Skin of body (tissue), 2 donors: Measurements from ENCODE around the gene C21orf58. TPM values are rescaled to one million over a fixed set of nuclear protein-coding genes. Genes with fewer than 3 reads are reported as not detected.

Source experiments
- DNase-seq: peaks from one replicate; lab custom pipeline; 2025; lab: John Stamatoyannopoulos, UW
- total RNA-seq: library from RNA; depleted of rRNA; stranded (reverse); fragments of >200 nt; gene quantifications from one replicate; pipeline ENCODE4 v1.2.3, GENCODE V29; 2014

The C21orf58 gene
- total RNA-seq, 1 donor from 2014 or later: 4.1 TPM

- no peak for DNase-seq
Observed at GRCh38 chr21:46354046-46354445, 30.4 kb upstream of the C21orf58 start.

- no peak for DNase-seq
Observed at GRCh38 chr21:46352913-46353312, 29.2 kb upstream of the C21orf58 start.

DNA sequence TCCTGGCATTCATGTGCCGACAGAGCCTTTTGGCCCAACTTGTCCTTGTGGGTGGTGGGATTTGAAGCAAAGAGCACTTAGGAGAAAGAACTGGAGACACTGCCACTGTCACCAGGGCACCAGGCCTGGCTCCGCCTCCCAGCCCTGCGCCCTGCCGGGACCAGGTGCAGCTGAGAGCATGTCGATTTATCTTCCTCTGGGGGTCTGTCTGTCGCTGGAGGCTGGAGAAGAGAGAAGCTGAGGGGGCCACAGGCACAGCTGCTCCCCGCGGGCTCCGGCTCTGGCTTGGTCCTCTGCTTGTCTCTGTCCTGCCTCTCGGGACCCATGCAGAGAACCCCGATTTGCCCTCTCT lies 28.5 kb upstream of the C21orf58 start:
- no peak for DNase-seq

GRCh38 chr21:46351476-46352163 lies 27.9 kb upstream of the C21orf58 start:
- DNase-seq: no peak

DNA sequence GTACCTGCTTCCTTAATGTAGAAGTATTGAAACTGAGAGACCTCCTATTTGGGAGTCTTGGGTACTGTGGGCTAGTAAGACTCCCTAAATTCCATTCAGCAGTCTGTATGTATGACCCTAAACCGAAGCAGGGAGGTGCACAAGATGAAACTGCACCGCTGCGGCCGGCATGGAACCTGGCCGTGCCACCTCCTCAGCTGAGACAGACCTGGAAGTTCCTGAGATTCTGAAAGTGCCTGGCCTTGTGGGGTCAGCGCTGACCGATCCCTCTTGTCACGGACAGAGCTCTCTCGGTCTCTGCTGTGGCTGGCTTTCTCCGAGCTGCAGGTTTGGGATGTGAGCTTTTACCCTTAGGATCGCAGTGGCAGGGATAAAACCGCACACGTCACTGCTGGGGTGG lies 27.3 kb upstream of the C21orf58 start:
- DNase-seq: no peak

DNA sequence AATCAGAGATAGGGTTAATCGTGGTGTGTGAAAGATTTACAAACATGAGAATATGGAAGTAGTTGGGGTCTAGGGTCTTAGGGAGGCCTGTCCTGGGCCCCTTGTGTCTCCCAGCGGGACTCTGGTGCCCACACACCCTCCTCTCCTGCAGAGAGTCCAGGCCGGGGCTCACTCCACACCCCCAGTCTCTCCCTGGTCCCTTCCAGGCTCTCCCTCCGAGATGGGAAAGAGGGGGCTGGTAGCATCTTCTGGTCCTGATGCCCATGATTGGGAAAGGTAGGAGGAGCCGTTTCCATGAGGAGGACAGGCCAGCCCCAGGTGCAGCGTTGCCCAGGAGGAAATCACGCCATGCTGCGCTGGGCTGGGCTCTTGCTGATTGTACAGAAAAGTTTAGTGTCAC lies 26.9 kb upstream of the C21orf58 start:
- no peak for DNase-seq

GRCh38 chr21:46349134-46349760 lies 25.6 kb upstream of the C21orf58 start:
- no peak for DNase-seq

DNA sequence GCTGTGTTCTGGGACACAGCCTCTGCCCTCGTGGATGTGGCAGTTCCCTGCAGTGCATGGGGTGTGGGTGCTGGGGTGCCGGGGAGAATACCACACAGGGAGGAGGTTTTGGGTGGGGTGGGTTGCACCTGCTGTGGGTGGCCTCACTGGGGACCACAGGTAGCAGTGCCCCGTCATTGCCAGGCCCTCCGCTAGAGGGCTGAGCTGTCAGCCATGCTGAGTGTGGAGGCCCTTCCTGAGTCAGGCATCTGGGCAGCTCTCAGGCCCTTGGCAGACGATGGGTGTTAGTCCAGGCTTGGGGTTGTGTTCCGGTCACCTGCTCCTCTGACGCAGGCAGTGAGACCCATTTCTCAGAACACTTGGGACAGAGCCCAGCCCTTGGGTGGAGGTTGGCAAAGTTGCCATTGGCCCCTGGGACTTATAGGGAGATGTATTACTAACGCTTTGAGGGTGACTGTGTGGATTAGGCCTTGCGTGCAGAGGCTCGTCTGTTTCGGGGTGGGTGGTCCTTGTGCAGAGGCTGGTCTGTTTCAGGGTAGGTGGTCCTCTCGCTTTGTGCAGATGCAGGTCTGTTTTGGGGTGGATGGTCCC lies 24.2 kb upstream of the C21orf58 start:
- DNase-seq: no peak

- DNase-seq: no peak
Observed at GRCh38 chr21:46347203-46347550, 23.5 kb upstream of the C21orf58 start.

GRCh38 chr21:46346296-46347202 lies 22.9 kb upstream of the C21orf58 start:
- no peak for DNase-seq

DNA sequence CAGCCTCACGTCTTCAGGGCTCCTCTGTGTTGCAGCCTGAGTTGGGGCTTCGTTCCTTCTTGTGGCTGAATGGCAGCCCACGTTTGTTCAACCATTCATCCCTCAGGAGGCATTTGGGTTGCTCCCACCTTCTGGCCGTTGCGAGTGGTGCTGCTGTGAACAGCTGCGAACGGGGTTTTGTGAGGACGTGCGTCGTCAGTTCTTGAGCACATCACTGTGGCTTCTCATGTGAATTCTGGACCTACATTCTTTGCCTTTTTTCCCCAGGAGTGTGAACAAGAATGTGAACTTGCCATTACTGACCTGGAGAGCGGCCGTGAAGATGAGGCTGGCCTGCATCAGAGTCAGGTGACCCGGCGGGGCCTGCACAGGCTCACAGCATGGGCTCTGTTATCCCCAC lies 22.2 kb upstream of the C21orf58 start:
- DNase-seq: no peak

DNA sequence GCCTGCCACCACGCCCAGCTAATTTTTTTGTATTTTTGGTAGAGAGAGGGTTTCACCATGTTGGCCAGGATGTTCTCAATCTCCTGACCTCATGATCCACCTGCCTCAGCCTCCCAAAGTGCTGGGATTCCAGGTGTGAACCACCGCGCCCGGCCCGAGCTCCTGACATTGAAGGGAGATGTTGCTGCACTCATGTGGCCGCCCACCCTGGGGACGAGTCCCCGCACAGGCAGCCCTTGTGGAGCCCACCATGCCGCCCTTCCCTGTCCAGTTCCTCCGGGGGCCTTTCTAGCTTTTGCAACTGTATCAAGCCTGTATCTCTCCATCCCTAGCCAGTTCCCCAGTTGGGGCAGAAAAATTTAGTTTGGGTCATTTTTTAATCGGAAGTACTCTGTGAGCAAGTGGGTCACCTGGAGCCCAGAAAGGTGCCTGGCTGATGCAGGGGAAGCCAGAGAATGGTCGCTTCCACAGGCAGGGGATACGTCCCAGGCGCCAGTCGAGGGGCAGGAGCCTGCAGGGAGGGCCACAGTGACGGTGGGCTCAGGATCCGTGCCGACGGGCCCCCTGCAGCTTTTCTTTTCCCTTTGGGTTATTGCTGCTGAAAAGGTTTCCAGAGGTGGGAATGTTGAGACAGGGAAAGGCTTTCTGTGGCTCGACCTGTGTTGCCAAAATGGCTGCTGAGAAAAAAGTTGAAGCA lies 20.7 kb upstream of the C21orf58 start:
- DNase-seq: no peak

DNA sequence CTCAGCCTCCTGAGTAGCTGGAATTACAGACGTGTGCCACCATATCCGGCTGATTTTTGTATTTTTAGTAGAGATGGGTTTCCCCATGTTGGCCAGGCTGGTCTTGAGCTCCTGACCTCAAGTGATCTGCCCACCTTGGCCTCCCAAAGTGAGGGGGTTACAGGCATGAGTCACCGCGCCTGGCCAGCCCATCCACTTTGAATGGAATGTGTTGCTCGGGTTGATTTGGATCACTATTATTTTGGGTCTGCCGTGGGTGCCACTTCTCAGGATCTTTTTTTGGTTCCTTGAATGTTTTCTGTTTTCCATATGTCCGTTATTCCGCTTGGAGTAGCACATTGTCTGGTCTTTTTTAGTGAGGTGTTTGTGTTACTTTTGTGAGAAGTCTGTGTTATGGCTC lies 17.3 kb upstream of the C21orf58 start:
- no peak for DNase-seq

- DNase-seq: no peak
Observed at GRCh38 chr21:46336603-46337002, 12.9 kb upstream of the C21orf58 start.

GRCh38 chr21:46334351-46335140 lies 10.9 kb upstream of the C21orf58 start:
- DNase-seq: no peak

GRCh38 chr21:46329796-46330195 lies 6.1 kb upstream of the C21orf58 start:
- DNase-seq: no peak

DNA sequence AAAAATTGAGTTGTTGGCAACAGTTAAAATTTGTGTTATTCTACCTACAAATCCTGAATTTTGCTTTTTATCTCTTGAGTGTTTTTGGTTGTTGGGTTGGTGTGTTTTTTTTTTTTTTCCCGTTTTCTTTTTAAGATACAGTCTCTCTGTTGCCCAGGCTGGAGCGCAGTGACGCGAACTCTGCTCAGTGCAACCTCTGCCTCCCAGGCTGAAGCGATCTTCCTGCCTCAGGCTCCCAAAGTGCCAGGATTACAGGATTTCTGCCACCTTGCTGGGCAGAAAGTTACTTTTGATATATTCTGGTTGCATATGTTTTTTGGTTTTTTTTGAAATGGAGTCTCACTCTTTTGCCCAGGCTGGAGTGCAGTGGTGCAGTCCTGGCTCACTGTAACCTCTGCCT lies 4.5 kb upstream of the C21orf58 start:
- no peak for DNase-seq

- no peak for DNase-seq
Observed at GRCh38 chr21:46327711-46328110, 4.0 kb upstream of the C21orf58 start.

GRCh38 chr21:46326110-46326703 lies 2.5 kb upstream of the C21orf58 start:
- no peak for DNase-seq
